GM19193 (cell line): ENCODE results near the gene ZNF532.

Experiments
- POLR2A ChIP-seq: IDR thresholded peaks from 4 replicates; pipeline ENCODE4 v1.6.1; 2011; ENCODE audit not compliant: insufficient read depth, insufficient read length; ENCODE audit errors: extremely low read depth

ZNF532 gene

GRCh38 chr18:58864146-58865032 lies at the start of gene ZNF532:
TSS of gene ZNF532 (plus strand) at chr18:58864877. CDS start in a region left out here.
- TF ChIP-seq POLR2A = no peak

- no peak for TF ChIP-seq POLR2A
These were observed 45.6 kb upstream of the ZNF532 start for GRCh38 chr18:58819051-58819450.

DNA sequence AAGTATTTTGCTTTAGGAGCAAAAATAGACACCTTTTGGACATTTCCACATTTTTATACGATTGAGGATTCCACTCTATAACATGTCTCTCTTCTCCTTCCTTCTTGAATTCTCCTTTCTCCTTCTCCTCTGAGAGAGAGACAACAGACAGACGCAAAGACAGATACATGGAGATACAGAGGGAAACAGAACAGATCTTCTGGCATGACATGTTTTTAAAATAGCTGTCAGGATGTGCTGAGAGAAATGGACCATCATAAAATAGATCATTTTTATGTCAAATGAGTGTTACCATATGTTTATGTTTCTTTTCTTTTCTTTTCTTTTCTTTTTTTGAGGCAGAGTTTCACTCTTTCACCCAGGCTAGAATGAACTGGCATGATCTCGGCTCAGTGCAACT lies 44.4 kb upstream of the ZNF532 start:
- TF ChIP-seq POLR2A = no peak

GRCh38 chr18:58822944-58823343 lies 41.7 kb upstream of the ZNF532 start:
- TF ChIP-seq POLR2A = no peak

- TF ChIP-seq POLR2A = no peak
These were observed 41.3 kb upstream of the ZNF532 start for GRCh38 chr18:58823412-58823811.

- TF ChIP-seq POLR2A = no peak
These were observed 37.2 kb upstream of the ZNF532 start for GRCh38 chr18:58827428-58827827.

DNA sequence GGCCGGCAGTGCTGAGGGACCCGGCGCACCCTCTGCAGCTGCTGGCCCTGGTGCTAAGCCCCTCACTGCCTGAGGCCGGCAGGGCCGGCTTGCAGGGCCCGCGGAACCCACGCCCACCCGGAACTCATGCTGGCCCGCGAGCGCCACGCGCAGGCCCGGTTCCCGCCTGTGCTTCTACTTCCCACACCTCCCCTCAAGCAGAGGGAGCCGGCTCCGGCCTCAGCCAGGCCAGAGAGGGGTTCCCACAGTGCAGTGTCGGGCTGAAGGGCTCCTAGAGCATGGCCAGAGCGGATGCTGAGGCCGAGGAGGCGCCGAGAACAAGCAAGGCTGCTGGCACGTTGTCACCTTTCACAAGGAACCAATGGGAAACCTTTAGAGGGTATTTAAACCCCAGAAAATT lies 36.8 kb upstream of the ZNF532 start:
- TF ChIP-seq POLR2A = no peak

DNA sequence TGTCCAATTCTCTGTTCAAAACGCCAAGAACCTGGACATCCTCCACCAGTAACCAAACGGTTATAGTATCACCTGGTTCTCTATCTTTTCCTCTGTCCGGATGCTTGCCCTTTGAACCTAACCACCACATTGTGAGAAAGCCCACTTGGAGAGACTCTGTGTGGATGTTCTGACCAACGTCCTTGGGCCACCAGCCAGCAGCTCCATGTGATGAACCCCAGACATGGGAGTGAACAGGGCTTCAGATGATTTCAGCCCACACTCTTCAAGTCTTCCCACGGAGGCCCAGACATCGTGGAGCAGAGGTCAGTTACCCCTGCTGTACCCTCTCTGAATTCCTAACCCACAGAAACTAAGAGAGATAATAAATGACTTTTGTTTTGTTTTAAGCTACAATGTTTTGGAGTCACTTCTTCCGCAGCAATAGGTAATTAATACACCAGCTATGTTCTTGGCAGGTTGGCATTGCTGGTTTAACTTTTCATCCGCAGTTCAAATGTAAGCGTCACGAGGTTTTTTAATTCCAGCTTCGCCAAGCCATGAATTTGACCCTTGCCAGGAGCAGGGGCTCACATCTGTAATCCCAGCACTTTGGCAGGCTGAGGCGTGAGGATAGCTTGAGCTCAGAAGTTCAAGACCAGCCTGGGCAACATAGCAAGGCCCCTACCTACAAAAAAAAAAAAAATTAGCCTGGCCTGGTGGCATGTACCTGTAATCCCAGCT lies 36.1 kb upstream of the ZNF532 start:
- TF ChIP-seq POLR2A = no peak

DNA sequence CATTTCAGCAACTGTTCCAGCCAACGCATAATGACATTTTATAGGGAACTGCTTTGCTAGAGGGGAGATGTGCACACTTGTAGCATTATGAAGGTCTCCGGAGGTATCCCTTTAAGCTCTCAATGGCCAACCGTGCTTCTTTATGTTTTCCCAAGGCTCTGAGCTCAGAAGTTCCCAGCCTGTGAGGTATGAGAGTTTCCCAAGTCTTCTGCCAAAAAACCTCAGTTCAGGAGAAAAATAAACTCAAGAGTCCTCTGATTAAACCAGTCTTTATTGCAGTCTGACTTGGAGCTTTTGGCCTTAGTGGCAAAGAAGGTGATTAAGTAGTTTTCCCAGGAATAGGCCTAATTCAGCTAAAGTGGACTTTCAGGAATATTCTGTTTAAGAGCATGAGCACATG lies 35.4 kb upstream of the ZNF532 start:
- no peak for TF ChIP-seq POLR2A

DNA sequence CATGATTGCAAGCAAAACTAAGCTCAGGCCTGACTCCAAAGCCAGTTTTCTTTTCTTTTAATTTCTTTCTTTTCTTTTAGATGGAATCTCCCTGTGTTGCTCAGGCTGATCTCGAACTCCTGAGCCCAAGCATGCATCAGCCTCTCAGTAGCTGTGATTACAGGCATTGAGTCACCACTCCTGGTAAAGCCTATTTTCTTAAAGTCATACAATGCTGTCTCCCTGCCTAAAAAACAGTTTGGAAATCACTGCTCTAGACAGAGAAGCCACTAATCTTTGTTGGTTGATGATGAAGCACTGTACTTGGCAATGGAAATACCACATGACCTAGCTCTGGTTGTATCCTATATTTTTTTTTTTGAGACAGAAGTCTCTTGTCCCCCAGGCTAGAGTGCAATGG lies 33.1 kb upstream of the ZNF532 start:
- TF ChIP-seq POLR2A = no peak

GRCh38 chr18:58838165-58838860 lies 26.4 kb upstream of the ZNF532 start:
- no peak for TF ChIP-seq POLR2A

DNA sequence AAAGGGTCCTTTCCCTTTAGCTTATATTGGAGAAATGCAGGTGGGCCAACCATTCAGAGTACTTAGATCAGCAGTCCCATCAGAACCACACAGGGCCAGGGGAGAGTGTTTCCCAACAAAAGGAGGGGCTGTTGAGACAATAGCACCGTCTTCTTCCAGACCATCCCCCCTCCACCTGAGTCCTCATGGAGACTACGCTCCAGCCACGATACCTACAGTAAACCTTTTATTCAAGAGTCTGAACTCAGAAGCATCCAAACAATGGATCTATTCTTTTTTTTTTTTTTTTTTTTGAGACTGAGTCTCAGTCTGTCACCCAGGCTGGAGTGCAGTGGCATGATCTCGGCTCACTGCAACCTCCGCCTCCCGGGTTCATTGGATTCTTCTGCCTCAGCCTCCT lies 25.7 kb upstream of the ZNF532 start:
- TF ChIP-seq POLR2A = no peak

DNA sequence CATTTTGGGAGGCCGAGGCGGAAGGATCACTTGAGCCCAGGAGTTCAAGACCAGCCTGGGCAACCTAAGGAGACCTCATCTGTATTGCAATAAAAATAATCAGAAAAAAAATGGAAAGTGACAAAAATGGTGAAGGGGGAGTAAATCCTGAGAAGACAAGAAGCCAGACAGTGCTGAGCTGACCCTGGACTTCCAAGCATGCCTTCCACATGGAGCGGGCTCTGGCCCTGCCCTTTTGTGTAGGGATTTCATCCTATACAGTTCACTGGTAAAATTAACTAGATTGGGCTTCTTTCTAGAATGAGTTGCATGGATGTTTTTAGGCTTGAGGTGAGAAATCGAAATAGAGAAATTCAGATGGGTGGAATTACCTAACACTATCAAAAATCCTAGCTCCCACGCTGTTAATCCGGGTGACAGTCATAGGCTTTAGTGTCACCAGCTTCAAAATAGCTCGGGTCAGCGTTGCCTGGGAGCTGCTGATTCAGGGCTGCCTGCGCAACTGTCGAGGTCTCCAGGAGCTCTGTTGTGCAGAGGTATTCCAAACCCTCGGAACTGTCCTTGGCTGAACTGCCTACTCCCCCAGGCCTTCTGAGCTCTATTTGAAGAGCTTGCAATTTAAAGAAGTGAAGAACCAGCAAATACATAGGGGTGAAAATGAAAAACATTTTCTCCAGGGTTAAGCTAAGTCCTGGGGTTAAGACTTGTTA lies 21.5 kb upstream of the ZNF532 start:
- no peak for TF ChIP-seq POLR2A

DNA sequence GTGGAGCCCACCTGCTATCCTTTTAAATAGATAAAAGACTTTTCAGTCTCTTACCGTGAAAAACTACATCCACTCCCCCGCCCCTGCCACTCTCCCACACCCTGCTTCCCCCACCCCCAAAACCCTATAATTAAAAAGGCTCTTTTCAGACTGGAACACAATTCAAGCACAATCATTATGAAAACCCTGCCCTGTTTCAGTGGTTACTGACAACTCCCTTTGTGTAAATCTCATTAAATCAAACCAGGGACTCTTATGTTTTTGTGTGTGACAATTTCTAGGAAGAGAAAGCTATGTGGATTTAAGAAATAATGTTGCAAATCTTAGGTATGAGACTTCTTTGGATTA lies 21.0 kb upstream of the ZNF532 start:
- TF ChIP-seq POLR2A = no peak

GRCh38 chr18:58844871-58845270 lies 19.8 kb upstream of the ZNF532 start:
- no peak for TF ChIP-seq POLR2A
